Neuron (in vitro differentiated cells): Measurements from ENCODE around the gene PEX26.
"Not testable (repeated sequence)": the region's sequence is repeated elsewhere in the genome, so short reads cannot be mapped to it uniquely, and the experiment has no call there.

ENCODE experiments used
- H2AFZ ChIP-seq: one replicate; pipeline ENCODE4 v1.6.1; 2013; ENCODE audit warnings: low read depth, mild to moderate bottlenecking, inconsistent platforms, low read length, moderate library complexity
- H3K27me3 ChIP-seq: one replicate; pipeline ENCODE4 v1.6.1; 2013; ENCODE audit warnings: low read length; ENCODE audit not compliant: insufficient read depth
- H3K36me3 ChIP-seq: one replicate; pipeline ENCODE4 v1.6.1; 2013; ENCODE audit warnings: low read length; ENCODE audit not compliant: insufficient read depth
- H3K4me1 ChIP-seq: one replicate; pipeline ENCODE4 v1.6.1; 2013; ENCODE audit warnings: low read length; ENCODE audit not compliant: insufficient read depth
- H3K4me3 ChIP-seq: 2 replicates; pipeline ENCODE4 v1.5.1; 2013; ENCODE audit warnings: mild to moderate bottlenecking, low read length, moderate library complexity
- H3K9me3 ChIP-seq: one replicate; pipeline ENCODE4 v1.6.1; 2013; ENCODE audit warnings: low read length

The PEX26 gene

DNA sequence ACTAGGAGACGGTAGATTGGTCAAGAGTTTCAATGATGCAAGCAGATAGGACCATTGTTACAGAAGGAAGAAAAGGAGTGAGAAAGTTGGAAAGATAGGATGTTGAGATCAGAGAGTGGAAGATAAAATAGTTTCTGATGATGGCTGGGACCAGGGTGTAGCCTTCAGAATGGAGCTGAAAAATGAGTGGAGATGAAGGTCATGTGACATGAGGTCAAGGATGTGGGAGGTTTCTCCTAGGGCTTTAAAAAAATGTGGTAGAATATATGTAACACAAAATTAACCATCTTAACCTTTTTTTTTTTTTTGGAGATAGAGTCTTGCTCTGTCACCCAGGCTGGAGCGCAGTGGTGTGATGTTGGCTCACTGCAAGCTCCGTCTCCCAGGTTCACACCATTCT is 18.3 kb upstream of the PEX26 start:
- Histone ChIP-seq H3K27me3 (peaks cover 10% of the 10 kb centered on the region), H3K36me3 (no peaks in the 10 kb centered on the region), H3K9me3 (no peaks in the 10 kb centered on the region), H3K4me1 (peaks cover 14% of the 10 kb centered on the region), H3K4me3 (no peak overlapping the region), H2AFZ (no peak overlapping the region)

DNA sequence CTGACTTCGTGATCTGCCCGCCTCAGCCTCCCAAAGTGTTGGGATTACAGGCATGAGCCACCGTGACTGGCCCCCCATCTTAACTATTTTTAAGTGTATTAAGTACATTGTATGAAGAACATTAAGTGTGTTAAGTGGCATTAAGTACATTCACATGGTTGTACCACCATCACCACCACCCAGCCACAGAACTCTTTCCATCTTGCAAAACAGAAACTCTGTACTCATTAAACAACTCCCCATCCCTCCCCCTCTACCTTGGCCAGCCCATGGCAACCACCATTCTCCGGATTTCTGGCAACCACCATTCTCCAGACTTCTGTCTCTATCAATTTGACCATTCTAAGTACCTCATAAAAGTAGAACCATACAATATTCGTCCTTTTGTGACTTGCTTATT is 17.8 kb upstream of the PEX26 start:
- Histone ChIP-seq H3K36me3 (no peaks in the 10 kb centered on the region), H3K4me1 (peaks cover 14% of the 10 kb centered on the region), H3K27me3 (peaks cover 13% of the 10 kb centered on the region), H3K9me3 (no peaks in the 10 kb centered on the region), H3K4me3 (no peak overlapping the region), H2AFZ (no peak overlapping the region)

DNA sequence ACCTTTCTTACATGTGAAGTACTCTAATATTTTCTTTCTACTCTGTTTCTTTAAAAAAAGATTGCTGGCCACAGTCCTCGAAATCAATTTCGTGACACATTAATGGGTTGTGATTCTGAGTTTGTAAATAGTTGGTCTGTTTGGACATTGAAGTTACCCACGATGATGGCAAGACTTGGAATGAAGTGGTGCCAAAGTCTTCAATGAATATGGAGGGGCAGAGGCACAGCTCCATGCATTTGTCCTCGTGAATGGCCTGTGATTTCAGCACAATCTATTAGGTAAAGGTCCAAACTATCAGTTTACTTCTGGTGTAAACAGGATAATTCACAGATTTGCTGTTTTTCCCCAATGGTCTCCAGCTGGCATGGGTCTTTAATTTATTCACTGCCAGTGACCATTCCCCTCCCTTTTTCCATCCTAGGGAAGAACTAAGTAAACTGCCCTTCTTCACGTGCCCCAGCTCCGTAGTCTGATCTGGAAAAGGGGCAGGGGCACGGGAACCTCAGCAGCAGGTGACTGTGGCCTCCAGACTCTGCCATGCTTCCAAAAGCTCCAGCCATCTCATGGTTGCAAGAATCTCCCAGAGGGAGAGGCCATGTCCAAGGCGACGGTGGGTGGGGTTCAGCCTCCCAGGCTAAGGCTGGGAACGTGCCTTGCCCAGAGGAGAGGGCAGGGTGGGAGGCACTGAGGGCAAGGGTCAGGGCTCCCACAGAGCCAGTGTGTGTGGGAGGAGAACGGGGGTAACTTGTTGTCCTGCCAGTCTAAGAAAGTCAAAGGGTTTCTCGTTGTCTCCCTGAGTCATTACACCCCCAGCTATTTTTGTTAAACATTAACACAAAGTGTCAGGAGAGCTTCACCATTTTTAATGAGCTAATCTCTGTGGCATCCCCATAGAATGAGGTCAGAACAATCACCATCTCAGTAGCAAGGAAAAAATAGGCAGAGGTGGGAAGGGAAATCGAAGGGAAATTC is 16.9 kb upstream of the PEX26 start:
- no peak overlapping the region for H2AFZ ChIP-seq
- no peak overlapping the region for H3K4me3 ChIP-seq
- peaks cover 14% of the 10 kb centered on the region for H3K27me3 ChIP-seq
- no peaks in the 10 kb centered on the region for H3K36me3 ChIP-seq
- H3K4me1 ChIP-seq: peaks cover 14% of the 10 kb centered on the region
- H3K9me3 ChIP-seq: no peaks in the 10 kb centered on the region

DNA sequence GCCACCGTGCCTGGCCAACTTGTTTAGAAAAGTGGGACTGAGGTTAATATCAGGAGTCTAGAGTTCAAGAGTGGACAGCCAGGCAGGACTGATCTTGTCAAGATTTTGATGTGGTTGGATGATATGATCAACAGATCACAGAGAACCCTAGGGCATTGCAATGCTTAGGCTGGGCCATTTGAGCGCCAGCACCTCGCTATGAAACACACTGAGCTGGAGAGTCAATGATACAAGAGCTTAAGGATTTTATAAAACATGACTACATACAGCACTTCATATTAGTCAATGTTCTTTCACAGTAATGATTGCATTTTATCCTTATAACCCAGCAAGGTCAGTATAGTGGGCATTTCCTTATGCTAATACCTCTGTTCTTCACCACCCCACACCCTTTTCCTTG is 15.4 kb upstream of the PEX26 start:
- H2AFZ ChIP-seq: no peak overlapping the region
- peaks cover 12% of the 10 kb centered on the region for H3K27me3 ChIP-seq
- no peak overlapping the region for H3K4me3 ChIP-seq
- H3K36me3 ChIP-seq: no peaks in the 10 kb centered on the region
- no peaks in the 10 kb centered on the region for H3K9me3 ChIP-seq
- peaks cover 10% of the 10 kb centered on the region for H3K4me1 ChIP-seq

DNA sequence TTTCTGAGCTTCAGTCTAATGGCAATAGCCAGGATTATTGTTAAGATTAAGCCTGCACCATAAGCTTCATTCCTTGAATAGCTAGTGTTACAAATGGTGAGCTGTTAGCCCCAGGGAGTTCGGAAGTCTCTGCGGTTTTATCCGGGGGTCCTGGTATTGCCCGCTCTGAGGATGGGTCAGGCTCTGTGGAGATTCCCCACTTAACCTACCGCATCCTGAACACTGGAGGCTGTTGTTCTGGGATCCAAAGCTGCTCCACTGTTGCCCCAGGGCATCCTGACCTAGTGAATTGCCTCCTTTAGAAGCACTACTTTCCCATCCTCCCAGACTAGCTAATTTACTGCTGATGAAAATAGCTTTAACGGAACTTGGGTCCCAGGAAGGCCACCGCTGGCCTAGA is 14.5 kb upstream of the PEX26 start:
- Histone ChIP-seq H3K4me1 (peaks cover 10% of the 10 kb centered on the region), H3K4me3 (no peak overlapping the region), H2AFZ (no peak overlapping the region), H3K36me3 (no peaks in the 10 kb centered on the region), H3K9me3 (no peaks in the 10 kb centered on the region), H3K27me3 (peaks cover 15% of the 10 kb centered on the region)

DNA sequence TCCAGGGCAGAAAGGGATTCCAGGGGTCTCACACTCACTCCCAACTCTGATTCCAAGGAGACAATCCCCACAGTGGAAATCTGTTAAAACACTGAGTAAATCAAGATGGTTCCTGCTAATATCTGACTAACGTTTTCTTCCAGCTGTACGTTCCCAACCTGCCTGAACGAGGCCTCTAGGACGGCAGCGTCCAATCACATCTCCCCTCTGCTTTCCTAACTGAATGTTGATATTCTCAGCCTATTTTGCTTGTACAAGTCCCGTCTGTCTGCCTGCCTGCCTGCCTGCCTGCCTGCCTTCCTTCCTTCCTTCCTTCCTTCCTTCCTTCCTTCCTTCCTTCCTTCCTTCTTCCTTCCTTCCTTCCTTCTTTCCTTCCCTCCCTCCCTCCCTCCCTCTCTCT is 14.1 kb upstream of the PEX26 start:
- H3K9me3 ChIP-seq, H2AFZ ChIP-seq, H3K36me3 ChIP-seq, H3K4me3 ChIP-seq: not testable (repeated sequence)
- Histone ChIP-seq H3K27me3 (peaks cover 15% of the 10 kb centered on the region), H3K4me1 (peaks cover 10% of the 10 kb centered on the region)

DNA sequence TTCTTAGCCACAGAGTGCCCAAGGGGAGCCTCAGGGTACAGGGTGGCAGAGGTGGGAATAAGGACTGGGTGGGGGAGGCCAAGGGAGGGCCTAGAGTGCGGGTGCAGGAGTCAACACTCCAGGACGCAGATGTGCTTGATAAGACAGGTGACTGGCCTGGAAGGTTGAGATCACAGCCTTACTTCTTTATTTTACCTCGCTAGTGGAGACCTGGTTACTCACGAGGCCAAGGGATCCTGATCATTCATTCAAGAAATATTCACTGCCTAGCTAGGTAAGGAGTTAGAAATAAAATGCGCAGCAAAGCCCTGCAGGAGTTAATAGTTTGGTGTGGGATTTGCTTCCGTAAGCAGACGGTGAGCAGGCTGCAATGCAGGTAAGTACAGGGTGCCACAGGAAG is 13.2 kb upstream of the PEX26 start:
- no peaks in the 10 kb centered on the region for H3K36me3 ChIP-seq
- no peak overlapping the region for H3K4me3 ChIP-seq
- H3K27me3 ChIP-seq: peaks cover 18% of the 10 kb centered on the region
- no peak overlapping the region for H2AFZ ChIP-seq
- H3K4me1 ChIP-seq: peaks cover 10% of the 10 kb centered on the region
- H3K9me3 ChIP-seq: no peaks in the 10 kb centered on the region

DNA sequence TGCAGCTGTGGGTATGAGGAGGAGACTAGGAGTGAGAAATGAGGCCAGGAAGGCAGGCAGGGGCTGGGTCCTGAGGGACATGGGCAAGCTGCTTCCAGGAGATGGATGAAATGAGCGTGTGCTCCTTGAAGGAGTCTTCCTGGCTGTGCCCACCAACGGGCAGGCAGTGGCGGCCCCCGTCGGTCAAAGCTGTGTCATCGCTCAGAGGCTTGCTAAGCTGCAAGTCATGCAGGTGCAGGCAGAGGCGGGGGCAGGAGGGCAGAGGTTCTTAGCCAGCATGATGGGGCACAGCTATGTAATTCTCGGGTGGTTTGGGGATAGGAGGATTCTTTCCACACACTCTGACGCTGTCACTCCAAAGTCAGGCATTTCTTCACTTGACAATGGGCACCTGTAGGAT is 12.5 kb upstream of the PEX26 start:
- no peak overlapping the region for H2AFZ ChIP-seq
- no peaks in the 10 kb centered on the region for H3K9me3 ChIP-seq
- peaks cover 18% of the 10 kb centered on the region for H3K27me3 ChIP-seq

DNA sequence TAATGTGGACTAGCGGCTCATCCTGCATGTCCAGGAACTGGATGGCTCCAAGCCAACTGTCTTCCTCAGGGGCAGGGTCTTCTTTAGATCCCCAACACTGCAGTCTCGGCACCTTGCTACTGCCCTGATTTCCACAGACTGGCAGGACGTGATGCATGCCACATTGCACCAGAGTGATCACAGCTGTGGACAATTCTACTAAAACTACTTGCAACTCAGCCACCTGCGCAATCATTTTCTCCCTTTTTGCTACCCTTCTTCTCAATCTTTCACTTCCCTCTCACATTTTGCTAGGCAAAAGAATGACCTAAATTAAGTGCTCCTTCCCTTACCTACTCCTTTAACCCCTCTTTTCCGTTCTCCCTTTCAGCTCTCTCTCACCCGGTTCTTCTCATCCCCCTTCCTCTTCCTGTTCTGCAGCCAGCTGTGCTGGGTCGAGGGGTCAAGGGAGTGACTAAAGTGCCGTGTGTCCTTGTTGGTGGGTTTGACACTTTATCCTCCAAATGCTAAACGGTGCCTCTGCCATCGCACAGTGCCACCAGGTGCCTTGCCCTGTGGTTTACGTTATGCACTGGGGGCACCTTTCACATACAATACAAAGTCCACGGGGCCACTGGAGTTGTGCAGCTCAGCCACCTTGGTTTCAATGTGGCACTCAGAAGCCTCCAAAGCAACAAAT is 11.5 kb upstream of the PEX26 start:
- Histone ChIP-seq H3K4me3 (no peak overlapping the region), H3K4me1 (peaks cover 2% of the 10 kb centered on the region), H3K27me3 (peaks cover 18% of the 10 kb centered on the region), H3K9me3 (no peaks in the 10 kb centered on the region), H3K36me3 (no peaks in the 10 kb centered on the region), H2AFZ (no peak overlapping the region)

More for the DNA sequence above, 12.5 kb upstream of the PEX26 start:
- H3K36me3 ChIP-seq: no peaks in the 10 kb centered on the region
- peaks cover 10% of the 10 kb centered on the region for H3K4me1 ChIP-seq
- no peak overlapping the region for H3K4me3 ChIP-seq

DNA sequence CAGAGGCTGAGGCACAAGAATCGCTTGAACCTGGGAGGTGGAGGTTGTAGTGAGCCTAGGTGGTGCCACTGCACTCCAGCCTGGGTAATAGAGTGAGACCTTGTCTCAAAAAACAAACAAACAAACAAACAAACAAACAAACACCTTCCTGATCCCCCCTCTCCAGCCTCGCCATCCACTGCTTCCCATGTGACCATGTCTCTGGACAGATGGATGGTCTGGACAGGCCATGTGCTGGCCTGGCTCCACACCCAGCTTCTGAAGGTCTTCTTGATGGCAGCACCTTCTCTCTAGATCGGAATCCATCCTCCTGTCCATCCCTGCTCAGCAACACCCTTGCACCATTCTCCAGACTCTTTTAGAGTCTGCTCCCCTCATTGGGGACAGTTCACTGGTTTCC is 10.7 kb upstream of the PEX26 start:
- Histone ChIP-seq H3K4me3 (no peak overlapping the region), H3K4me1 (no peaks in the 10 kb centered on the region), H2AFZ (no peak overlapping the region), H3K9me3 (no peaks in the 10 kb centered on the region), H3K27me3 (peaks cover 18% of the 10 kb centered on the region), H3K36me3 (no peaks in the 10 kb centered on the region)

DNA sequence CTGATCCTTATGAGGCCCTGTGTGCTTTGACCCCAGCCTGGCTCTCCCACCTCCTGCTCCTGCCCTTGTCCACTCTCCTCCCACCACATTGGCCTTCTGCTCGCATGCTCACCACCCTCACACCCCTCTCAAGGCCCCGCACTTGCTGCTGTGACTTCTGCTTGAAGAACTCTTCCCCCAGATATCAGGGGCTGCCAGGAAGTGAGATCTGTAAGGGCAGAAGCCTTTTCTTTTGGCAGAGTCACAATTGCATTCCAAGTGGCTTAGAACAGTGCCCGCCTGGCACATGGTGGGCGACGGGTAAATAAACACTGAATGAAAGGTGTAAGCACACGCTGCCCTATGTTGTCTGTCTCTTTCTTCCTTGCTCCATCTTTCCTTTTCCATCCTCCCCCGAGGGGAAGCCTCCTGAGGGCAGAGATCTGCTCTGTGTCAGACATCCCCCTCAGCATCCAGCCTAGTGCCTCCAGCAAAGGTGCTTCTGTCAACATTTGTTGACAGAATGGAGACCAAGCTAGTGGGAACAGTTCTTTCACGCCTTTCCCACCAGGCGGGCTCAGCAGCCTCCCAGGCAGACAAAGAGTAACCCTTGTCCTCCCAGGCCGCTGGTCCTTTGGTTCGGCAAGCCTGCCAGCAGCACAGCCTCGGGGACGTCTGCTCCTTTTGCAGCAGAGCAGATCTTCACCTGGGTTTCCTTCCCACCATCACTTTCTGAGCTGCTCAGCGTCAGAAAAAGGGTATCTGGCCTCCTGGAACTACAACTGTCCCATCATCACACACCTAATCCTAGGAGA is 10.0 kb upstream of the PEX26 start:
- H3K4me3 ChIP-seq: no peak overlapping the region
- peaks cover 18% of the 10 kb centered on the region for H3K27me3 ChIP-seq
- H3K36me3 ChIP-seq: no peaks in the 10 kb centered on the region
- H2AFZ ChIP-seq: no peak overlapping the region
- H3K4me1 ChIP-seq: no peaks in the 10 kb centered on the region
- H3K9me3 ChIP-seq: no peaks in the 10 kb centered on the region

DNA sequence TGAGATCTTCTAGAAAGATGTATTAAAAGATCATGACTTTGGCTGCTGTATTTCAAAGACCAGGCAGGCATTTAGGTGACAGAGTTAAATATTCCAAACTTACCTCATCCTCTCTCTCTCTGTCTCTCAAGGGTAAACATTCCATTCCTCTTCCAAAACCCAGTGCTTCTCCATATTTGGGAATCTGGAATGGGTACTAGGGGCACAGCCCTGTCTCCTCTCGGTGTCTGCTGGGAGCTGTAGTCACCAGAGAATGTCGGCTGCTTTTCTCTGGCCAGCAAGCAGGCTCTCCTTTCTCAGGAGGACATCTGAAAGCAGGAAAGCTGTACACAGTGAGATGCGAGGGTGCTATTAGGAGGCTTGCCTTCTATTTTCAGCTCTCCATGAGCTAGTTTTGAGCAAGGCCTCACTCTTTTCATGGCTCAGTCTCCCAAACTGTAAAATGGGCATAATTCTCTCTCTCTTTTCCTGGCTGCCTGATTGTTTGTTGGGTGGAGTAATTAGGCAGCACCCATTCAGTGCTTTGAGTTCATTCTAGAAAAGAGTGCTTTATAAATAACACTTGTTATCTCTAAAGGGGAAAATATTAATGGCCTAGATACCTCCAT is 9.3 kb upstream of the PEX26 start:
- no peaks in the 10 kb centered on the region for H3K36me3 ChIP-seq
- no peak overlapping the region for H2AFZ ChIP-seq
- H3K27me3 ChIP-seq: peaks cover 18% of the 10 kb centered on the region
- no peak overlapping the region for H3K4me3 ChIP-seq
- H3K9me3 ChIP-seq: no peaks in the 10 kb centered on the region
- H3K4me1 ChIP-seq: no peaks in the 10 kb centered on the region
